Natural killer cell treated with Interleukin-12 subunit alpha and Interleukin-12 subunit beta and Interleukin-15 and Interleukin-18, amount 100 ng/mL, for 72 hours (primary cell): ENCODE data around the gene KIF6. TPM values are rescaled to one million over a fixed set of nuclear protein-coding genes. Genes with fewer than 3 reads are reported as not detected.
"Not testable (repeated sequence)": the region's sequence is repeated elsewhere in the genome, so short reads cannot be mapped to it uniquely, and the experiment has no call there.

Source experiments
- ATAC-seq, 2 donors: fragments of 150-1000 bp; cut with Tn5 transposase in 1 of 2; sonication (Bioruptor Pico), chemical (Tn5 transposase) in 1 of 2; 2 replicates each; pipeline ENCODE4 v1.10.0; 2021
- DNase-seq: peaks from one replicate; pipeline ENCODE4 v3.0.0; 2022; ENCODE audit warnings: low spot score
- H3K27ac Mint-ChIP-seq, 2 donors: 1 replicate in 1 of 2; 2 replicates in 1 of 2; pipeline ENCODE4 v1.8.0; 2022; ENCODE audit warnings: mixed read lengths in 2 of 2, mild to moderate bottlenecking in 1 of 2, moderate library complexity in 1 of 2
- H3K27me3 Mint-ChIP-seq, 2 donors: 1 replicate in 1 of 2; 2 replicates in 1 of 2; pipeline ENCODE4 v1.8.0; 2022; ENCODE audit warnings: mixed read lengths in 2 of 2
- H3K36me3 Mint-ChIP-seq: one replicate; pipeline ENCODE4 v1.8.0; 2022; ENCODE audit warnings: mixed read lengths
- H3K4me1 Mint-ChIP-seq, 2 donors: 1 replicate in 1 of 2; 2 replicates in 1 of 2; pipeline ENCODE4 v1.8.0; 2022; ENCODE audit warnings: low read depth in 2 of 2, mixed read lengths in 2 of 2, mild to moderate bottlenecking in 1 of 2
- H3K4me3 Mint-ChIP-seq: one replicate; pipeline ENCODE4 v1.8.0; 2022; ENCODE audit warnings: mixed read lengths
- H3K9me3 Mint-ChIP-seq: 2 replicates; pipeline ENCODE4 v1.8.0; 2022; ENCODE audit warnings: mixed read lengths
- total RNA-seq, 2 donors: library from RNA; stranded (reverse); gene quantifications; one replicate each; pipeline ENCODE4 v1.2.3, GENCODE V29; 2022

The KIF6 gene
- total RNA-seq, 2 donors from 2014 or later, result not detected

- peaks cover 30 to 43% of the 10 kb centered on the region in 2 donors for H3K27me3 Mint-ChIP-seq
These were observed 228.3 kb downstream of the KIF6 start for GRCh38 chr6:39496915-39497314.

GRCh38 chr6:39496456-39496855 is 228.8 kb downstream of the KIF6 start:
- no peak for ATAC-seq
- no peak overlapping the region for H3K27ac Mint-ChIP-seq
- H3K9me3 Mint-ChIP-seq, result peaks cover 17% of the 10 kb centered on the region

More at GRCh38 chr6:39496915-39497314, 228.3 kb downstream of the KIF6 start:
- peaks cover 23% of the 10 kb centered on the region for H3K36me3 Mint-ChIP-seq
- H3K27ac Mint-ChIP-seq, result no peak overlapping the region
- H3K4me3 Mint-ChIP-seq, result no peak overlapping the region
- no peaks in the 10 kb centered on the region for H3K4me1 Mint-ChIP-seq
- no peak for ATAC-seq
- H3K9me3 Mint-ChIP-seq, result peaks cover 21% of the 10 kb centered on the region
- no peak for DNase-seq

GRCh38 chr6:39495640-39496039 is 229.6 kb downstream of the KIF6 start:
- Mint-ChIP-seq H3K36me3 (peaks cover 10% of the 10 kb centered on the region), H3K4me3 (no peak overlapping the region), H3K27ac (no peak overlapping the region), H3K9me3 (peaks cover 9% of the 10 kb centered on the region), H3K4me1 (no peaks in the 10 kb centered on the region), H3K27me3 (peaks cover 29 to 38% of the 10 kb centered on the region in 2 donors)
- no peak for ATAC-seq
- no peak for DNase-seq

More at GRCh38 chr6:39496456-39496855, 228.8 kb downstream of the KIF6 start:
- Mint-ChIP-seq H3K27me3 (peaks cover 32 to 44% of the 10 kb centered on the region in 2 donors), H3K4me1 (no peaks in the 10 kb centered on the region), H3K36me3 (peaks cover 19% of the 10 kb centered on the region), H3K4me3 (no peak overlapping the region)
- no peak for DNase-seq

GRCh38 chr6:39494998-39495397 is 230.2 kb downstream of the KIF6 start:
- Mint-ChIP-seq H3K9me3 (peaks cover 4% of the 10 kb centered on the region), H3K27ac (no peak overlapping the region), H3K4me3 (no peak overlapping the region), H3K27me3 (peaks cover 31 to 36% of the 10 kb centered on the region in 2 donors), H3K4me1 (no peaks in the 10 kb centered on the region), H3K36me3 (peaks cover 4% of the 10 kb centered on the region)
- ATAC-seq, result no peak
- no peak for DNase-seq

- Mint-ChIP-seq H3K4me1 (no peaks in the 10 kb centered on the region), H3K27me3 (peaks cover 24 to 41% of the 10 kb centered on the region in 2 donors), H3K9me3 (no peaks in the 10 kb centered on the region), H3K4me3 (no peak overlapping the region), H3K36me3 (no peaks in the 10 kb centered on the region), H3K27ac (no peak overlapping the region)
- no peak for ATAC-seq
- no peak for DNase-seq
These were observed 231.4 kb downstream of the KIF6 start for GRCh38 chr6:39493777-39494176.

GRCh38 chr6:39493174-39493573 is 232.0 kb downstream of the KIF6 start:
- ATAC-seq, result no peak
- Mint-ChIP-seq H3K4me3 (no peak overlapping the region), H3K9me3 (no peaks in the 10 kb centered on the region), H3K36me3 (no peaks in the 10 kb centered on the region), H3K4me1 (no peaks in the 10 kb centered on the region), H3K27me3 (peaks cover 24 to 45% of the 10 kb centered on the region in 2 donors), H3K27ac (no peak overlapping the region)
- DNase-seq, result no peak

- Mint-ChIP-seq H3K4me3 (no peak overlapping the region), H3K9me3 (no peaks in the 10 kb centered on the region), H3K27me3 (peaks cover 15 to 40% of the 10 kb centered on the region in 2 donors), H3K27ac (no peak overlapping the region), H3K36me3 (no peaks in the 10 kb centered on the region), H3K4me1 (no peaks in the 10 kb centered on the region)
- ATAC-seq, result no peak
- no peak for DNase-seq
These were observed 235.1 kb downstream of the KIF6 start for GRCh38 chr6:39490108-39490507.

GRCh38 chr6:39488255-39488879 is 236.8 kb downstream of the KIF6 start:
- Mint-ChIP-seq H3K27me3 (peaks cover 21 to 42% of the 10 kb centered on the region in 2 donors), H3K36me3 (no peaks in the 10 kb centered on the region), H3K9me3 (no peaks in the 10 kb centered on the region), H3K27ac (no peak overlapping the region), H3K4me1 (no peaks in the 10 kb centered on the region), H3K4me3 (no peak overlapping the region)
- ATAC-seq, result no peak
- no peak for DNase-seq

GRCh38 chr6:39484276-39484675 is 240.9 kb downstream of the KIF6 start:
- Mint-ChIP-seq H3K27ac (no peak overlapping the region), H3K27me3 (peaks cover 31 to 53% of the 10 kb centered on the region in 2 donors), H3K4me1 (no peaks in the 10 kb centered on the region), H3K9me3 (no peaks in the 10 kb centered on the region), H3K4me3 (no peak overlapping the region), H3K36me3 (no peaks in the 10 kb centered on the region)
- ATAC-seq (no peak), DNase-seq (no peak)

GRCh38 chr6:39479819-39480218 is 245.4 kb downstream of the KIF6 start:
- not testable (repeated sequence) for DNase-seq, H3K4me1 Mint-ChIP-seq, H3K4me3 Mint-ChIP-seq, ATAC-seq, H3K9me3 Mint-ChIP-seq, H3K27ac Mint-ChIP-seq, H3K36me3 Mint-ChIP-seq
- peaks cover 40 to 46% of the 10 kb centered on the region in 2 donors for H3K27me3 Mint-ChIP-seq

GRCh38 chr6:39476670-39477069 is 248.5 kb downstream of the KIF6 start:
- H3K4me1 Mint-ChIP-seq, result peaks cover 10 to 13% of the 10 kb centered on the region in 2 donors
- H3K27ac Mint-ChIP-seq, result no peak overlapping the region
- H3K36me3 Mint-ChIP-seq, result no peaks in the 10 kb centered on the region
- H3K4me3 Mint-ChIP-seq, result no peak overlapping the region
- peaks cover 28 to 34% of the 10 kb centered on the region in 2 donors for H3K27me3 Mint-ChIP-seq
- DNase-seq, result no peak
- peaks cover 3% of the 10 kb centered on the region for H3K9me3 Mint-ChIP-seq
- ATAC-seq, result no peak

- ATAC-seq, result no peak
- Mint-ChIP-seq H3K4me3 (no peak overlapping the region), H3K9me3 (peaks cover 3% of the 10 kb centered on the region), H3K27ac (no peak overlapping the region), H3K36me3 (no peaks in the 10 kb centered on the region), H3K27me3 (peaks cover 24 to 28% of the 10 kb centered on the region in 2 donors), H3K4me1 (peaks cover 10 to 13% of the 10 kb centered on the region in 2 donors)
- DNase-seq, result no peak
These were observed 249.1 kb downstream of the KIF6 start for GRCh38 chr6:39476151-39476550.

- Mint-ChIP-seq H3K27ac (peak overlapping the region in 1 of 2 donors; percentile 0), H3K9me3 (peaks cover 3% of the 10 kb centered on the region), H3K36me3 (peaks cover 6% of the 10 kb centered on the region), H3K27me3 (peaks cover 5 to 7% of the 10 kb centered on the region in 2 donors), H3K4me3 (peak overlapping the region; percentile 6), H3K4me1 (peaks cover 10 to 13% of the 10 kb centered on the region in 2 donors)
- ATAC-seq (peak in 1 of 2 donors; percentile 74), DNase-seq (no peak)
These were observed 253.1 kb downstream of the KIF6 start for GRCh38 chr6:39471954-39472659.

- peaks cover 10 to 13% of the 10 kb centered on the region in 2 donors for H3K4me1 Mint-ChIP-seq
- H3K27me3 Mint-ChIP-seq, result peaks cover 10 to 17% of the 10 kb centered on the region in 2 donors
- no peak for ATAC-seq
- peaks cover 6% of the 10 kb centered on the region for H3K36me3 Mint-ChIP-seq
- no peak for DNase-seq
- H3K27ac Mint-ChIP-seq, result no peak overlapping the region
- peaks cover 10% of the 10 kb centered on the region for H3K9me3 Mint-ChIP-seq
- no peak overlapping the region for H3K4me3 Mint-ChIP-seq
These were observed 254.7 kb downstream of the KIF6 start for GRCh38 chr6:39470506-39470905.
